IPS-11a (cell line): ENCODE results near the gene PGF.
"Not testable (repeated sequence)": the region's sequence is repeated elsewhere in the genome, so short reads cannot be mapped to it uniquely, and the experiment has no call there.

Source experiments
- H3K4me3 ChIP-seq: one replicate; pipeline ENCODE4 v1.5.1; 2013; ENCODE audit warnings: low read depth, low read length, control low read depth

PGF gene

GRCh38 chr14:74945261-74945851, 10.0 kb downstream of the PGF start:
- H3K4me3 ChIP-seq = no peak overlapping the region

- H3K4me3 ChIP-seq = no peak overlapping the region
These were observed 12.8 kb downstream of the PGF start for GRCh38 chr14:74942608-74943007.

DNA sequence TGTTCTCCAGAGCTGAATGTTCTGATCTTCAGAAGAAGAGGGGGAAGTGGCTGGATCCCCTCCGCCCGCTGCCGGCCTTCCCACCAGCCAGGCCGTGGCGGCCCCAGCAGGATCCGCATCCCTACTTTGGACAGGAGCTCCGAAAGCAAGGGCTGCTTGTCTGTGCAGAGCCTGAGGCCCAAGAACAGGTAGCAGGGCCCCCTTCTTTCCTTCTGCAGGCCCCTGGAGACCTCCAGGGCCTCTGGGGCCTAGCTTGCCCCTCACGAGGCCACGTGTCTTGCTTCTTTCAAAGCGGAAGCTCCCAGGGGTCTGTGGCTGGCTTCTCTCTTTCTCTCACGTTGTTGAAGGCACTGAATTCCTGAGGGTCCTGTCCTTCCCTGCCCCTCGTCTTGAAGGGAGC, 13.2 kb downstream of the PGF start:
- no peak overlapping the region for H3K4me3 ChIP-seq

DNA sequence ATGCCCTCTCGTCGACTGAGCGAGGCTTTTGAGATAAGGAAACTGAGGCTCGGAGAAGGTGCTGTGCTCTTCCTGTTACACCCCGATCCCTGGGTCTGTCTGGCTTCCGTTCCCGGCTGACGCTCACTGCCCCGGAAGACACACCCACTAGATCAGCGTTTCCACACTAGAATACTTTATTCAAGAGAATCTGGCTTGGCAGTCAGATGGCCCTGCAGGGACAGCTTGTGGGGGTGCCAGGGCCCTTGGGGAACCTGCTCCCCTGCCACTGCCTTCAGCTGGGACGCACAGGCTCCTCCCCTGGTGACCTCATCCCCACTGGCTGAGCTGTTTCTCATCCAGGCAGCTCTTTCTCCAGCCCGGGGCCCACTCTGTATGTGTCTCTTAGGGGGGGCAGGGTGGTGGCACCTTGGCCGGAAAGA, 13.7 kb downstream of the PGF start:
- H3K4me3 ChIP-seq = no peak overlapping the region

DNA sequence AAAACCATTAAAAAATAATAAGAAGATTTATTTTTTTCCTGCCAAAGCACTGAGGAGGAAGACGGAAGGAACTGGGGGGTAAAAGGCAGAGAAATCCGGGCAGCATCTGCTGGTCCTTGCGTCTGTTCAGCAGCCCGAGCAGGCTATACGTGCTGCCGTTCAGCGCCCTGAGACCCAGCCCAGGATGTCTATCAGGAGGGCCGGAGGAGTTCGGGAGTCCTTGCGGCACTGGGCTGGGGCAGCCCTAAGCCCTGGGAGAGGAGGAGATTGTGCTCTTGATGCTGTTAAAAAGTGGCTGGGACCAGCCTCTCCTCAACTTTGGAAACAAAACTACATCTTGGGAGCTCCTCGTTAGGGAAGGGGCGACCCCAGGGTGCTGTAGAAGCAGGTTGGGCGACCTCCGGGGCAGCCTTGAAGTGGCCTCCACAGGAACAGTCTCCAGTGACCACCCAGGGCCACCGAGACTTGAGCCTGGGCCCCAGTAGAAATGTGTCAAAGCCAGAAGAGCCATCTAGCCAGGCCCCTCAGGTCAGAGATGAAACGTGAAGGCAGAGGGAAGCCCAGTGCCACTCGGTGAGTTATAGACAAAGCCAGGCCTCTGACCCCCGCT, 14.3 kb downstream of the PGF start:
- no peak overlapping the region for H3K4me3 ChIP-seq

DNA sequence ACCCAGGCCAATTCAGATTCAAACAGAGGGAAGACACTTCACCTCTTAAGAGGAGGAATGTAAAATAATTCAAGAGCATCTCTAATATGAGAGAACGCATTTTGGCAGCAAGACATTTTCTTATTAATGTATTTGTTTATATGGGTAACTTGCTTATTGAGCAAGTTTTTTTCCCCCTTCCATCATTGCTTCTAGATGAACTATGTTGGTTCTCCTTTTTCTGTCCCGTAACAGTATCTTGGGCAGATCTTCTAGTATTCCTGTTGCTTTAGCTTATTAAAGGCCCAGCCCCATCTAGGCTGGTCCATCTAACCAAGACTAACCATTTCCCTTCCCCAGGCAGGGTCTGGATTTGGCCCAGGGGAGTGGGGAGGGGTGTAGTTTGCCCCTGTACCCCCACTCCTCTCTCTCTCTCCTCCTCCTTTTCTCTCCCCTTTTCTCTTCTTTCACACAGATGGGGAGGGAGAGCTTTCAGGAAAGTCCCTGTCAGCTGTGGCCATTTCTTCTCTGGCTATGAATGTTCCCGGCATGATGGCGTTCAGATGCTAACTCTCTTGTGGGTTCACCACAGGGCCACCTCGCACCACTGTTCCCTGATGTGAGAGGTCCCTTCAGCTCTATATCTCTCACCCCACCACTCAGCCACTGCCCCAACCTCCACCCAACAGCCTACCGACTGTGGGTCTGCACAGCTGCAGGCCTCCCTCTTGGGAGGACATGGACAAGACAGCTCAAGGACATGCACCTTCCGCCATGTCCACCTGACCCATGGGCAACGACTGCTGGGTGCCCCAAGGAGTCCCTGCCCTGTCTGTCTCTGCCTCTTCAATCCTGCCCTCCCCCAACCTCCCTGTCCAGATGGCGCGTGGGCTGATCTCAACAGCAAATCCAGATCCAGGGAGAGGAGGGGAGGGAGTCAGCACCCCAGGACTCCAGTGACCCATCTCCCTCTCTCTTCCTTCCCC, 16.6 kb downstream of the PGF start:
- no peak overlapping the region for H3K4me3 ChIP-seq

DNA sequence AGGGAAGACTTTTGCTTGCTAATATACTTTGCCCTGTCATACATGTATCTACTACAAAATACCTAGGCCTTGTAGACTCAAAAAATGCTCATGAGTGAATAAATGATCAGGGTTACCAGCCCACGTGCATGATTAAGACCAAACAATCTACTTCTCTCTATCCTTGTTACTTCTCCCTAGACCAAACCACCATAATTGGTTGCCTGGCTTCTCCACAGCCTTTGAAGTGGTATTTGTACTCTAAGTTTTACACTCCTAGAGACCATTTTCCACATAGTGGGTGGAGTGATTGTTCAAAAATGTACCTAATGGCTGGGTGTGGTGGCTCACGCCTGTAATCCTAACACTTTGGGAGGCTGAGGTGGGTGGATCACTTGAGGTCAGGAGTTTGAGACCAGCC, 18.2 kb downstream of the PGF start:
- H3K4me3 ChIP-seq = no peak overlapping the region

- H3K4me3 ChIP-seq = no peak overlapping the region
These were observed 18.7 kb downstream of the PGF start for GRCh38 chr14:74936731-74937130.

DNA sequence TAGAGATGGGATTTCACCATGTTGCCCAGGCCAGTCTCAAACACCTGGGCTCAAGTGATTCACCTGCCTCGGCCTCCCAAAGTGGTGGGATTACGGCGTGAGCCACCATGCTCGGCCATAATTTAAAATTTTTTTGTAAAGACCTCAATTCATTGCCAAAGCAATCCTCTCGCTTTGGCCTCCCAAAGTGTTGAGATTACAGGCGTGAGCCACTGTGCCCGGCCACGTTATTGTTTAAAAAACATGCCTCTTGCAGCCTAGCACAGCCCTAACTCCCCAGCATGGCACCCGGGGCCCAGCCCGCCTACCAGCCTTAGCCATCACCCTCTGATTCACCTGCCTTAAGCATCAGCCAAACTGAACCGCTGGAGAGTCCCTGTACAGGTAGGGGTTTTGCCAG, 19.2 kb downstream of the PGF start:
- H3K4me3 ChIP-seq = no peak overlapping the region

- no peak overlapping the region for H3K4me3 ChIP-seq
These were observed 20.1 kb downstream of the PGF start for GRCh38 chr14:74935360-74935680.

DNA sequence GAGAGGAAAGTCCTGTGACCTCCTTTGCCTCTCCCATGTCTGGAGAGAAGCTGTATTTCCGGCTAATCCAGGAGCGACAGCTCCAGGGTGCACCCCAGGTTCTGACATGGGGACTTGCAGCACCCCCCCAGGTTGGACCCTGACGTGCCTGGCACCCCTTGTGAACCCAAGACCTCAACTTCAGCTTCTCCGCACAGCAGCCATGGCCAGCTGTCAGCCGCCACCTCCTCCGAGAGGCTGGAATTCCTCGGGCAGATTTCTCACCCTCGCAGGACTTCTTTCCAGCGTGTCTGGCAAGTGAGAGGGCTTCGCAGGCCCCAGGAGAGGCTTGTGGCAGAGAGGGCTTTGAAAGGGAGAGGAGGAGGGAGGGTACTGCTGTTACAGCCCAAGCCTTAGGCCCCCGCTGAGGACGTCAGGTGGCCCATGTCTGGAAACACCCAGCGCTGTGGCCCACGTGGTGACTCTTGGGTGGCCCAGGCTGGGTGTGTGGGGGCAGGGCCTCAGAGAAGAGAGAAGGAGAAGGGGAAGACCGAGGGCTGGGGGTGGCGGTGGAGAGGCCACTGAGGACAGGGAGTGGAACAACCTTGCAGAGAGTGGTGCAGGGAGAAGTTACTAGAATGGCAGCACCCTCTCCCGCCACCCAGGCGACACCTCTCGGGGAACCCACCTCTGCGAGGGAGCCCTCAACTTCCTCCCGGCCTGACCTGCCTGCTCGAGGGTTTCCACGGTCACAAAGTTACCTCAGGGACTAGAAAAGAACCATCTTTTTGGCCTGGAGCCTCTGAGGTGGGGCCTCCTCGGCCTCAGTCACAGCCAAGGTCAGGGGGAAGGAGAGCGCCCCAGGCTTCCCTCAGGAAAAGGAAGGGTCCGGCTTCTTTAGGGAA, 20.7 kb downstream of the PGF start:
- H3K4me3 ChIP-seq = no peak overlapping the region

DNA sequence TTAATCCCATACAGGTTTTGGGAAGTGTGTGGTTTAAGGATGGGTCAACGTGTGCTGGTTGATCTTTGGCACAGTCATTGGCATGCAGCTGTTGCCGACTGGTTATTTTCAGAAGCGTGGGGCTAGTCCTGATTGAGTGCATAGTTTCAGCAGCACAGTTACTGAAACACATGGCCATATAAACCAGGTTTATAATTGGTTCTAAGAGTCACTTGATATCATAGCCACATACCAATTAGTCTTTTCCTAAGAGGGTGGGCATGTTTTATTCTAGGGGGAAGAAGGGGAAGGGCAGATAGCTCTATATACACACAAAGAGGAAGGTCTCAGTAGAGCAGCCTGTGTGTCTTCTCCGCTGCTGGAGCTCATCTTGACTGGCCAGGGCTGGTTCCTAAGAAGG, 21.4 kb downstream of the PGF start:
- no peak overlapping the region for H3K4me3 ChIP-seq

DNA sequence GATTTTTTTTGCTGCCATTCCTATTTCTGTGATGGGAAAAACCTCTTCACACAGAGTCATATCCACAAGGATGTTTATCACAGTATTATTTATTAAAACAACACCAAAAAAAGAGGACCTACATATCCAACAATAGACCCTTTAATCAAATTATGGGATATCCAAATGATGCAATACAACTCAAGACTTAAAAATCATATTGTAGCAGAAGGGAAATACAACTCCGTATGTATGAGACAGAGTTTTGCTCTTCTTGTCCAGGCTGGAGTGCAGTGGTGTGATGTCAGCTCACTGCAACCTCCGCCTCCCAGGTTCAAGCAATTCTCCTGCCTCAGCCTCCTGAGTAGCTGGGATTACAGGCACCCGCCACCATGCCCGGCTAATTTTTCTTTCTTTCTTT, 22.5 kb downstream of the PGF start:
- H3K4me3 ChIP-seq = not testable (repeated sequence)

DNA sequence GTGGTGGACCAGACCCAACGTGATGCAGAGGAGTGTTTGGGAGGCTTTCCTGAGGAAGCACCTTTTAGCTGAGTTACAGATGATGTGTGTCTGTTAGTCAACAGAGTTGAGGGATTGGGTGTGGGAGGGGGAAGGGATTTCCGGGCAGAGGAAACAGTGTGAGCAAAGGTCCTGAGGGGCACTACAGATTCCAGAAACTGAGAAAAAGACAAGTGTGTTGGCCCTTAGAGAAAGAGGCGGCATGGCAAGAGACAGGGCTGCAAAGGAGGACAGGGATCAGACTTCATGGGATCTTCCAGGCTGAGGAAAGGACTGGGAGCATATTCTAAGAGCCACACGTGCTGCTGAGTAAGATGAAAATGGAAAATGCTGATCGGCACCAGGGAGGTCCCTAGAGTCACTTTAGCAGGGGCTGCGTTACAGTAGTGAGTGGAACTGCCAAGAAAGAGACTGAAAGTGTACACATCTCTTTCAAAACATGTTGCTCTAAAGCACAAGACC, 22.9 kb downstream of the PGF start:
- no peak overlapping the region for H3K4me3 ChIP-seq

- H3K4me3 ChIP-seq = not testable (repeated sequence)
These were observed 23.7 kb downstream of the PGF start for GRCh38 chr14:74931744-74932143.

DNA sequence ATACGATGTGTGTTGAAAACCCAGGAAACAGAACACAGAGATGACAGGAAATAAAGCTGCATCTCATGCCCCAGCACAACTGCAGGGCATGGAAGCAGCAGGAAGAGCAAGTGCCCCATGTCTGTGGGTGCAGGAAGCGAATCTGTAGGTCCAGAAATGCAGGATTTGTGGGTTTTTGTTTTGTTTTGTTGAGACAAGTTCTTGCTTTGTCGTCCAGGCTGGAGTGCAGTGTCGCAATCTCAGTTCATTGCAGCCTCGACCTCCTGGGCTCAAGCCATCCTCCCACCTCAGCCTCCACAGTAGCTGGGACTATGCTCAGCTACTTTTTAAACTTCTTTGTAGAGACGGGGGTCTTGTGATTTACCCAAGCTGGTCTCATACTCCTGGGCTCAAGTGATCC, 26.2 kb downstream of the PGF start:
- no peak overlapping the region for H3K4me3 ChIP-seq

DNA sequence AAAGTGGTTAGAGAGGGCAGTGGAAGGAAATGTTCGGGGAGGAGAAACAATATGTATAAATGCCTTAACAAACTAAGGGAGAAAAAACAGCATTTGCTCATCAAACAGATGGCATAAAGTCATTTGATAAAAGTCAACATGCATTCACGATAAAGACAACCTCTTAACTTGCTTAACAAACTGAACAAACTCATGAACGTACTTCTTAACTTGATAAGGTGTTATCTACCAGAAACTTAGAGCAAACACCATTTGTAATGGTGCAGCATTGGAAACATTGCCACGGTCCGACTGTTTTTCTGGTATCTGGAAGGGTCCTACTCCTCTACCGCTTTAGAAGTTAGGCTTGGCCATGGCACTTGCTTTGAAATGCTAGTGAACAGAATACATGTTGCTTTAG, 28.2 kb downstream of the PGF start:
- H3K4me3 ChIP-seq = no peak overlapping the region

DNA sequence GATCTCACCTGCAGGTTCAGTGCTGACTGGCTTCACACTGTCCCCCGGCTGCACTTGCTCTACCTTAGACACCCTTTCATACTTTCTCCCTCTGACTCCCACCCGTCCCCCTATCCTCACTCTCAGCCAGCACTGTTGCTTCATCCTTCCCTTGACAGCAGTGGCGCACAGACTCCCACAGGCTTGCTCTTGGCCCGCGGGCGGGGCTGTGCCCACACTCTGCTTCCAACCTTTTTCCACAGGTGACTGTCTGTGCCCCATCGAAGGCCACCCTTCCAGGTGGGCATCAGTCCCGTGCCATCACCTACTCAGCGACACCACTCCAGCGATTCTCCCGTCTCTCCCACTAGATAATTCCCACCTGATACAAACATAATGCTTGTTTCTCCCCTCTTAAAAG, 31.3 kb downstream of the PGF start:
- no peak overlapping the region for H3K4me3 ChIP-seq

DNA sequence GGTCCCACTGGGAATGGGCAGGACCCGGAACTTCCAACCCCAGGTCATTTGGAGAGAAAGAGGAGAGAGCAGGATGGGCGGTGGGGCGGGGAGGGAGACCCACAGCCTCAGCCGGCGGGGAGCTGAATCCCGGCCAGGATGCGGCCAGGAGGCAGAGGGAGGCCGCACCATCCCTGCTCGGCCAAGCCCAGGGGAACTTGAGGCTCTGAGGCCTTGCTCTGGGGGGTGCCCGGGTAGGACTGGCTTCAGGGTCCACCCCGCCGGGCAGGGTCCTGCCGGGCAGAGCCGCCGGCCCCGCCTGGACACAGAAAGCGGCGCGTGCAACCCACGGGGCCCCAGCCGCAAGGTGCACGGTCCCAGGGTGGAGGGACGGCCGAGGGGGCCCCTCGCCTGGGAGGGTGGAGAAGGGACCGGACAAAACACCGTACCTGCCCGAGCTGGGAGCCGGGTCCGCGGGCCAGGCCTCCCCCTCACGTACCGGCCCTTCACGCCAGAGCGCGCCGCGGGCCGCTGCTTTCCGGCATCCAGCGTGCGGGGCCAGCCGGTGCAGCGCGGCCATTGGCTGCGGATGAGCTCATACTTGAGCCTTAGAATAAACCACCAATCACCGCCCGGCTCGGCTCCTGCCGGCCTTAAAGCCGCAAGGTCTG, 32.5 kb downstream of the PGF start, which contains the start of gene RPS6KL1:
Gene RPS6KL1 (minus strand): TSS at position 509 of the 650 bp plus-strand sequence. CDS start 1,719 bp downstream, outside the sequence.
- peak within 1 kb of the TSS; percentile 85 for H3K4me3 ChIP-seq

DNA sequence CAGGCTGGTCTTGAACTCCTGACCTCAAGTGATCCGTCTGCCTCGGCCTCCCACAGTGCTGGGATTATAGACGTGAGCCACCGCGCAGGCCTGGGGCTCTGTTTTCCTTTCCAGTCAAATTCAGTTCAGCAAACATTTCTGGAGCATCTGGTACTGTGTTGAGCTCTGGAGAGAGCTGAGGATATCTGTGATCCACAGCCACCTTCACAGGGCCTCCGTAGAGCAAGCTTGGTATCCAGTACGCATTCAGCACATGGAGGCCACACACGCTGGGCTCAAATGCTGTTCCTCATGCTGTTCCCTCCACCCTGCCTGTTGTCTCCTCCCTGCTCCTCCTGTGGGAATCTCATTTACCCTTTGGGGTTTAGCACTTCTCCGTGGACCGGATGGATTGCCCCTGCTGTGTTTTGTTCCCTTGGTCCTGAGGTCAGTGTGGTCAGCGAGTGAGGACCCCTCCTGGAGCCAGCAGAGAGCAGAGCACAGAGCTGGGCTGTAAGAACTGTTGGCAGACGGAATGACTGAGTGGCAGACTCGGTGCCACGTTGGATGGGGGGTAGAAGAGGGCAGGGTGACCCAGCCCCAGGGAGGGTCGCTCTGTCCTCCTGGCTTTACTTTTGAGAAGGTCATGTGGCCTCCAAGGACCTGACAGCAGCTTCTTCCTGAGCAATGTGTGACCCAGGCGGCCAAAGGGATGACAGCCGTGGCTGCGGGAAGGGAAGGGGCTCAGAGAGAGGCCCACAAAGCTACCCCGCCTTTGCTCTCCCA, 33.2 kb downstream of the PGF start:
- peak overlapping the region; percentile 85 for H3K4me3 ChIP-seq
